ENCODE data around the gene NDST3. TPM values are rescaled to one million over a fixed set of nuclear protein-coding genes. Genes with fewer than 3 reads are reported as not detected.

Gene NDST3
- total and polyA plus RNA-seq, 2 donors from 2014 or later, result 0.09 to 0.22 TPM

- no peak overlapping the region for H3K27ac ChIP-seq (ENCODE audit: low read depth in 2 of 2, low read length in 2 of 2)
- DNase-seq, result no peak
- TF ChIP-seq CTCF (IDR thresholded peaks at IDR 0.05; ENCODE audit: borderline replicate concordance, extremely low read depth, insufficient read depth), result no peak
- no peak overlapping the region for H3K9ac ChIP-seq (ENCODE audit: low read length in 3 of 3)
- FAIRE-seq, result no peak
- no peak overlapping the region for H3K4me3 ChIP-seq (ENCODE audit: low read length in 3 of 3)
- H3K36me3 ChIP-seq (ENCODE audit: control insufficient read depth in 2 of 3, insufficient read depth in 3 of 3, low read length in 3 of 3), result no peaks in the 10 kb centered on the region
- H3K4me1 ChIP-seq (ENCODE audit: control insufficient read depth in 2 of 3, insufficient read depth in 2 of 3, low read depth in 1 of 3, low read length in 3 of 3), result peaks cover 0 to 2% (median 0%) of the 10 kb centered on the region in 3 donors
- no peaks in the 10 kb centered on the region for H3K9me3 ChIP-seq (ENCODE audit: control insufficient read depth in 2 of 3, insufficient read depth in 1 of 3, low read length in 3 of 3)
- intact Hi-C loops (cut with DNase I), result no loop called here
- no peaks in the 10 kb centered on the region for H3K27me3 ChIP-seq (ENCODE audit: control insufficient read depth, insufficient read depth, low read length)
These were observed 237.5 kb downstream of the NDST3 start for GRCh38 chr4:118271788-118272187.

GRCh38 chr4:118273642-118274041, 239.4 kb downstream of the NDST3 start:
- FAIRE-seq (no peak), DNase-seq (no peak)
- H3K4me1 ChIP-seq (ENCODE audit: control insufficient read depth in 2 of 3, insufficient read depth in 2 of 3, low read depth in 1 of 3, low read length in 3 of 3), result peaks cover 0 to 6% (median 0%) of the 10 kb centered on the region in 3 donors
- no peaks in the 10 kb centered on the region for H3K9me3 ChIP-seq (ENCODE audit: control insufficient read depth in 2 of 3, insufficient read depth in 1 of 3, low read length in 3 of 3)
- H3K27ac ChIP-seq (ENCODE audit: low read depth in 2 of 2, low read length in 2 of 2), result no peak overlapping the region
- H3K36me3 ChIP-seq (ENCODE audit: control insufficient read depth in 2 of 3, insufficient read depth in 3 of 3, low read length in 3 of 3), result no peaks in the 10 kb centered on the region
- no peak for TF ChIP-seq CTCF (IDR thresholded peaks at IDR 0.05; ENCODE audit: borderline replicate concordance, extremely low read depth, insufficient read depth)
- H3K4me3 ChIP-seq (ENCODE audit: low read length in 3 of 3), result no peak overlapping the region
- no peaks in the 10 kb centered on the region for H3K27me3 ChIP-seq (ENCODE audit: control insufficient read depth, insufficient read depth, low read length)
- no peak overlapping the region for H3K9ac ChIP-seq (ENCODE audit: low read length in 3 of 3)
- intact Hi-C loops (cut with DNase I), result no loop called here

- no peaks in the 10 kb centered on the region for H3K9me3 ChIP-seq (ENCODE audit: control insufficient read depth in 2 of 3, insufficient read depth in 1 of 3, low read length in 3 of 3)
- H3K9ac ChIP-seq (ENCODE audit: low read length in 3 of 3), result no peak overlapping the region
- FAIRE-seq, result no peak
- H3K27ac ChIP-seq (ENCODE audit: low read depth in 2 of 2, low read length in 2 of 2), result no peak overlapping the region
- no peak for TF ChIP-seq CTCF (IDR thresholded peaks at IDR 0.05; ENCODE audit: borderline replicate concordance, extremely low read depth, insufficient read depth)
- no peaks in the 10 kb centered on the region for H3K36me3 ChIP-seq (ENCODE audit: control insufficient read depth in 2 of 3, insufficient read depth in 3 of 3, low read length in 3 of 3)
- DNase-seq, result no peak
- H3K4me1 ChIP-seq (ENCODE audit: control insufficient read depth in 2 of 3, insufficient read depth in 2 of 3, low read depth in 1 of 3, low read length in 3 of 3), result peaks cover 5 to 12% (median 7%) of the 10 kb centered on the region in 3 donors
- intact Hi-C loops (cut with DNase I), result no loop called here
- no peak overlapping the region for H3K4me3 ChIP-seq (ENCODE audit: low read length in 3 of 3)
- H3K27me3 ChIP-seq (ENCODE audit: control insufficient read depth, insufficient read depth, low read length), result no peaks in the 10 kb centered on the region
These were observed 242.3 kb downstream of the NDST3 start for GRCh38 chr4:118276580-118276979.

- no peak overlapping the region for H3K27ac ChIP-seq (ENCODE audit: low read depth in 2 of 2, low read length in 2 of 2)
- no peaks in the 10 kb centered on the region for H3K36me3 ChIP-seq (ENCODE audit: control insufficient read depth in 2 of 3, insufficient read depth in 3 of 3, low read length in 3 of 3)
- H3K4me1 ChIP-seq (ENCODE audit: control insufficient read depth in 2 of 3, insufficient read depth in 2 of 3, low read depth in 1 of 3, low read length in 3 of 3), result peaks cover 5 to 18% (median 8%) of the 10 kb centered on the region in 3 donors
- H3K27me3 ChIP-seq (ENCODE audit: control insufficient read depth, insufficient read depth, low read length), result no peaks in the 10 kb centered on the region
- no peak for DNase-seq
- TF ChIP-seq CTCF (IDR thresholded peaks at IDR 0.05; ENCODE audit: borderline replicate concordance, extremely low read depth, insufficient read depth), result no peak
- intact Hi-C loops (cut with DNase I), result no loop called here
- no peak overlapping the region for H3K4me3 ChIP-seq (ENCODE audit: low read length in 3 of 3)
- H3K9ac ChIP-seq (ENCODE audit: low read length in 3 of 3), result no peak overlapping the region
- H3K9me3 ChIP-seq (ENCODE audit: control insufficient read depth in 2 of 3, insufficient read depth in 1 of 3, low read length in 3 of 3), result no peaks in the 10 kb centered on the region
- FAIRE-seq, result no peak
These were observed 243.0 kb downstream of the NDST3 start for GRCh38 chr4:118277243-118277642.

Data from kidney (tissue), 14 donors.